ENCODE results near the gene DTD1. TPM values are rescaled to one million over a fixed set of nuclear protein-coding genes. Genes with fewer than 3 reads are reported as not detected.
"Not testable (repeated sequence)": the region's sequence is repeated elsewhere in the genome, so short reads cannot be mapped to it uniquely, and the experiment has no call there.

Gene DTD1
- total and polyA plus RNA-seq, 2 donors = 13.2 to 16.9 TPM

- WGBS = 97% methylated on average over 5 of the region's 5 CpGs
- no peak overlapping the region for H3K4me3 ChIP-seq (ENCODE audit: low read length in 2 of 2)
- no peak overlapping the region for H3K27ac ChIP-seq (ENCODE audit: low read depth in 1 of 2, low read length in 1 of 2)
- H3K4me1 ChIP-seq (ENCODE audit: control insufficient read depth in 2 of 2, insufficient read depth in 2 of 2, low read length in 2 of 2) = no peaks in the 10 kb centered on the region
- no peaks in the 10 kb centered on the region for H3K36me3 ChIP-seq (ENCODE audit: control insufficient read depth in 2 of 2, insufficient read depth in 2 of 2, low read length in 1 of 2)
- DNase-seq (ENCODE audit: low read depth in 6 of 9, low spot score in 9 of 9) = no peak
- no peaks in the 10 kb centered on the region for H3K9me3 ChIP-seq (ENCODE audit: control insufficient read depth in 2 of 2, insufficient read depth in 1 of 2, low read length in 1 of 2)
- no peaks in the 10 kb centered on the region for H3K27me3 ChIP-seq (ENCODE audit: control insufficient read depth in 2 of 2, insufficient read depth in 1 of 2, low read length in 1 of 2)
Observed at GRCh38 chr20:18748987-18749386, 161.1 kb downstream of the DTD1 start.

GRCh38 chr20:18749528-18749927, 161.7 kb downstream of the DTD1 start:
- H3K4me3 ChIP-seq (ENCODE audit: low read length in 2 of 2) = no peak overlapping the region
- DNase-seq (ENCODE audit: low read depth in 6 of 9, low spot score in 9 of 9) = no peak
- no peaks in the 10 kb centered on the region for H3K4me1 ChIP-seq (ENCODE audit: control insufficient read depth in 2 of 2, insufficient read depth in 2 of 2, low read length in 2 of 2)
- WGBS = 97% methylated on average over 7 of the region's 7 CpGs
- no peak overlapping the region for H3K27ac ChIP-seq (ENCODE audit: low read depth in 1 of 2, low read length in 1 of 2)
- H3K27me3 ChIP-seq (ENCODE audit: control insufficient read depth in 2 of 2, insufficient read depth in 1 of 2, low read length in 1 of 2) = no peaks in the 10 kb centered on the region
- H3K36me3 ChIP-seq (ENCODE audit: control insufficient read depth in 2 of 2, insufficient read depth in 2 of 2, low read length in 1 of 2) = no peaks in the 10 kb centered on the region
- no peaks in the 10 kb centered on the region for H3K9me3 ChIP-seq (ENCODE audit: control insufficient read depth in 2 of 2, insufficient read depth in 1 of 2, low read length in 1 of 2)

GRCh38 chr20:18750735-18751134, 162.9 kb downstream of the DTD1 start:
- 80% methylated on average over 1 of the region's 1 CpG for WGBS
- Histone ChIP-seq H3K4me1 (ENCODE audit: control insufficient read depth in 2 of 2, insufficient read depth in 2 of 2, low read length in 2 of 2) (no peaks in the 10 kb centered on the region), H3K4me3 (ENCODE audit: low read length in 2 of 2) (no peak overlapping the region), H3K27me3 (ENCODE audit: control insufficient read depth in 2 of 2, insufficient read depth in 1 of 2, low read length in 1 of 2) (no peaks in the 10 kb centered on the region), H3K9me3 (ENCODE audit: control insufficient read depth in 2 of 2, insufficient read depth in 1 of 2, low read length in 1 of 2) (no peaks in the 10 kb centered on the region), H3K27ac (ENCODE audit: low read depth in 1 of 2, low read length in 1 of 2) (no peak overlapping the region), H3K36me3 (ENCODE audit: control insufficient read depth in 2 of 2, insufficient read depth in 2 of 2, low read length in 1 of 2) (no peaks in the 10 kb centered on the region)
- DNase-seq (ENCODE audit: low read depth in 6 of 9, low spot score in 9 of 9) = no peak

- H3K4me3 ChIP-seq (ENCODE audit: low read length in 2 of 2) = no peak overlapping the region
- no peaks in the 10 kb centered on the region for H3K27me3 ChIP-seq (ENCODE audit: control insufficient read depth in 2 of 2, insufficient read depth in 1 of 2, low read length in 1 of 2)
Observed at GRCh38 chr20:18754030-18754652, 166.3 kb downstream of the DTD1 start.

GRCh38 chr20:18754653-18755045, 166.8 kb downstream of the DTD1 start:
- Histone ChIP-seq H3K27me3 (ENCODE audit: control insufficient read depth in 2 of 2, insufficient read depth in 1 of 2, low read length in 1 of 2) (no peaks in the 10 kb centered on the region), H3K4me1 (ENCODE audit: control insufficient read depth in 2 of 2, insufficient read depth in 2 of 2, low read length in 2 of 2) (no peaks in the 10 kb centered on the region), H3K9me3 (ENCODE audit: control insufficient read depth in 2 of 2, insufficient read depth in 1 of 2, low read length in 1 of 2) (no peaks in the 10 kb centered on the region), H3K36me3 (ENCODE audit: control insufficient read depth in 2 of 2, insufficient read depth in 2 of 2, low read length in 1 of 2) (no peaks in the 10 kb centered on the region), H3K4me3 (ENCODE audit: low read length in 2 of 2) (no peak overlapping the region), H3K27ac (ENCODE audit: low read depth in 1 of 2, low read length in 1 of 2) (no peak overlapping the region)
- WGBS = 96% methylated on average over 3 of the region's 3 CpGs
- DNase-seq (ENCODE audit: low read depth in 6 of 9, low spot score in 9 of 9) = no peak

More at GRCh38 chr20:18754030-18754652, 166.3 kb downstream of the DTD1 start:
- Histone ChIP-seq H3K4me1 (ENCODE audit: control insufficient read depth in 2 of 2, insufficient read depth in 2 of 2, low read length in 2 of 2) (no peaks in the 10 kb centered on the region), H3K9me3 (ENCODE audit: control insufficient read depth in 2 of 2, insufficient read depth in 1 of 2, low read length in 1 of 2) (no peaks in the 10 kb centered on the region), H3K27ac (ENCODE audit: low read depth in 1 of 2, low read length in 1 of 2) (no peak overlapping the region), H3K36me3 (ENCODE audit: control insufficient read depth in 2 of 2, insufficient read depth in 2 of 2, low read length in 1 of 2) (no peaks in the 10 kb centered on the region)
- no peak for DNase-seq (ENCODE audit: low read depth in 6 of 9, low spot score in 9 of 9)
- 30% methylated on average over 5 of the region's 5 CpGs for WGBS

GRCh38 chr20:18760852-18761251, 173.0 kb downstream of the DTD1 start:
- 94% methylated on average over 19 of the region's 19 CpGs for WGBS
- H3K9me3 ChIP-seq (ENCODE audit: control insufficient read depth in 2 of 2, insufficient read depth in 1 of 2, low read length in 1 of 2); H3K27me3 ChIP-seq (ENCODE audit: control insufficient read depth in 2 of 2, insufficient read depth in 1 of 2, low read length in 1 of 2); H3K4me1 ChIP-seq (ENCODE audit: control insufficient read depth in 2 of 2, insufficient read depth in 2 of 2, low read length in 2 of 2); H3K4me3 ChIP-seq (ENCODE audit: low read length in 2 of 2); H3K27ac ChIP-seq (ENCODE audit: low read depth in 1 of 2, low read length in 1 of 2); DNase-seq (ENCODE audit: low read depth in 6 of 9, low spot score in 9 of 9); H3K36me3 ChIP-seq (ENCODE audit: control insufficient read depth in 2 of 2, insufficient read depth in 2 of 2, low read length in 1 of 2): not testable (repeated sequence)

GRCh38 chr20:18767676-18768075, 179.8 kb downstream of the DTD1 start:
- H3K27me3 ChIP-seq (ENCODE audit: control insufficient read depth in 2 of 2, insufficient read depth in 1 of 2, low read length in 1 of 2) = no peaks in the 10 kb centered on the region
- DNase-seq (ENCODE audit: low read depth in 6 of 9, low spot score in 9 of 9) = no peak
- WGBS = 74% methylated on average over 5 of the region's 5 CpGs
- no peak overlapping the region for H3K27ac ChIP-seq (ENCODE audit: low read depth in 1 of 2, low read length in 1 of 2)
- H3K36me3 ChIP-seq (ENCODE audit: control insufficient read depth in 2 of 2, insufficient read depth in 2 of 2, low read length in 1 of 2) = no peaks in the 10 kb centered on the region
- no peaks in the 10 kb centered on the region for H3K4me1 ChIP-seq (ENCODE audit: control insufficient read depth in 2 of 2, insufficient read depth in 2 of 2, low read length in 2 of 2)
- H3K9me3 ChIP-seq (ENCODE audit: control insufficient read depth in 2 of 2, insufficient read depth in 1 of 2, low read length in 1 of 2) = no peaks in the 10 kb centered on the region
- H3K4me3 ChIP-seq (ENCODE audit: low read length in 2 of 2) = no peak overlapping the region

GRCh38 chr20:18773566-18773965, 185.7 kb downstream of the DTD1 start:
- DNase-seq (ENCODE audit: low read depth in 6 of 9, low spot score in 9 of 9) = no peak

GRCh38 chr20:18774207-18774606, 186.4 kb downstream of the DTD1 start:
- 93% methylated on average over 2 of the region's 2 CpGs for WGBS
- Histone ChIP-seq H3K27me3 (ENCODE audit: control insufficient read depth in 2 of 2, insufficient read depth in 1 of 2, low read length in 1 of 2) (no peaks in the 10 kb centered on the region), H3K36me3 (ENCODE audit: control insufficient read depth in 2 of 2, insufficient read depth in 2 of 2, low read length in 1 of 2) (no peaks in the 10 kb centered on the region), H3K27ac (ENCODE audit: low read depth in 1 of 2, low read length in 1 of 2) (no peak overlapping the region), H3K9me3 (ENCODE audit: control insufficient read depth in 2 of 2, insufficient read depth in 1 of 2, low read length in 1 of 2) (no peaks in the 10 kb centered on the region), H3K4me3 (ENCODE audit: low read length in 2 of 2) (no peak overlapping the region), H3K4me1 (ENCODE audit: control insufficient read depth in 2 of 2, insufficient read depth in 2 of 2, low read length in 2 of 2) (no peaks in the 10 kb centered on the region)
- no peak for DNase-seq (ENCODE audit: low read depth in 6 of 9, low spot score in 9 of 9)

More at GRCh38 chr20:18773566-18773965, 185.7 kb downstream of the DTD1 start:
- no peaks in the 10 kb centered on the region for H3K36me3 ChIP-seq (ENCODE audit: control insufficient read depth in 2 of 2, insufficient read depth in 2 of 2, low read length in 1 of 2)
- no peak overlapping the region for H3K4me3 ChIP-seq (ENCODE audit: low read length in 2 of 2)
- H3K27ac ChIP-seq (ENCODE audit: low read depth in 1 of 2, low read length in 1 of 2) = no peak overlapping the region
- no peaks in the 10 kb centered on the region for H3K4me1 ChIP-seq (ENCODE audit: control insufficient read depth in 2 of 2, insufficient read depth in 2 of 2, low read length in 2 of 2)
- H3K27me3 ChIP-seq (ENCODE audit: control insufficient read depth in 2 of 2, insufficient read depth in 1 of 2, low read length in 1 of 2) = no peaks in the 10 kb centered on the region
- 97% methylated on average over 1 of the region's 1 CpG for WGBS
- no peaks in the 10 kb centered on the region for H3K9me3 ChIP-seq (ENCODE audit: control insufficient read depth in 2 of 2, insufficient read depth in 1 of 2, low read length in 1 of 2)
